SK-N-SH treated with all-trans-retinoic acid at 6 μM for 48 hours (cell line): ENCODE measurements around the gene ATP9A.

Experiments used
- ATAC-seq: fragments of 200-7000 bp; cut with Tn5 transposase; 3 replicates; pipeline ENCODE4 v1.9.1; 2020; ENCODE audit warnings: mild to moderate bottlenecking, moderate library complexity
- ARNTL ChIP-seq: fragments of 450-650 bp; formaldehyde crosslinking; IDR thresholded peaks from 2 replicates; pipeline ENCODE4 v1.5.0; 2020; ENCODE audit warnings: low read depth, mild to moderate bottlenecking, moderate library complexity, borderline replicate concordance
- CSDC2 ChIP-seq: fragments of 250-450 bp; sonication (Bioruptor Pico); IDR thresholded peaks from 2 replicates; pipeline ENCODE4 v1.5.0; 2020; ENCODE audit warnings: mild to moderate bottlenecking, moderate library complexity
- ISL1 ChIP-seq: fragments of 250-450 bp; sonication (Bioruptor Pico); IDR thresholded peaks from 2 replicates; pipeline ENCODE4 v2.1.2; 2022; ENCODE audit warnings: mild to moderate bottlenecking, moderate library complexity
- OSR1 ChIP-seq: fragments of 250-450 bp; sonication (Bioruptor Pico); IDR thresholded peaks from 2 replicates; pipeline ENCODE4 v1.8.0; 2022; ENCODE audit warnings: moderate library complexity, mild to moderate bottlenecking, inconsistent platforms
- PPARA ChIP-seq: fragments of 250-450 bp; sonication (Bioruptor Pico); IDR thresholded peaks from 2 replicates; pipeline ENCODE4 v1.5.0; 2020; ENCODE audit warnings: mild to moderate bottlenecking, borderline replicate concordance
- TOX ChIP-seq: fragments of 250-450 bp; sonication (Bioruptor Pico); IDR thresholded peaks from 2 replicates; pipeline ENCODE4 v1.8.0; 2021; ENCODE audit warnings: mild to moderate bottlenecking, moderate library complexity, borderline replicate concordance
- ZC3H10 ChIP-seq: fragments of 250-450 bp; sonication (Bioruptor Pico); IDR thresholded peaks from 2 replicates; pipeline ENCODE4 v1.5.1; 2021; ENCODE audit warnings: mild to moderate bottlenecking, moderate library complexity
- ZFP3 ChIP-seq: fragments of 250-450 bp; sonication (Bioruptor Pico); IDR thresholded peaks from 2 replicates; pipeline ENCODE4 v1.5.0; 2020; ENCODE audit warnings: mild to moderate bottlenecking, moderate library complexity
- ZFP30 ChIP-seq: fragments of 450-650 bp; formaldehyde crosslinking; IDR thresholded peaks from 2 replicates; pipeline ENCODE4 v1.5.0; 2022; ENCODE audit warnings: mild to moderate bottlenecking, moderate library complexity
- ZNF70 ChIP-seq: fragments of 450-650 bp; formaldehyde crosslinking; IDR thresholded peaks from 2 replicates; pipeline ENCODE4 v1.5.0; 2020; ENCODE audit warnings: mild to moderate bottlenecking, moderate library complexity
- TF ChIP-seq, protein P1 (sequence below): fragments of 250-450 bp; sonication (Bioruptor Pico); IDR thresholded peaks from 2 replicates; pipeline ENCODE4 v1.5.0; 2020; ENCODE audit warnings: mild to moderate bottlenecking, moderate library complexity
- TF ChIP-seq, protein P2 (sequence below): fragments of 250-450 bp; sonication (Bioruptor Pico); IDR thresholded peaks from 2 replicates; pipeline ENCODE4 v1.8.0; 2021; ENCODE audit warnings: low read depth, mild to moderate bottlenecking, moderate library complexity, borderline replicate concordance
- TF ChIP-seq, protein P3 (sequence below): fragments of 250-450 bp; sonication (Bioruptor Pico); IDR thresholded peaks from 2 replicates; pipeline ENCODE4 v1.8.0; 2020; ENCODE audit warnings: mild to moderate bottlenecking, moderate library complexity, borderline replicate concordance

The ATP9A gene

DNA sequence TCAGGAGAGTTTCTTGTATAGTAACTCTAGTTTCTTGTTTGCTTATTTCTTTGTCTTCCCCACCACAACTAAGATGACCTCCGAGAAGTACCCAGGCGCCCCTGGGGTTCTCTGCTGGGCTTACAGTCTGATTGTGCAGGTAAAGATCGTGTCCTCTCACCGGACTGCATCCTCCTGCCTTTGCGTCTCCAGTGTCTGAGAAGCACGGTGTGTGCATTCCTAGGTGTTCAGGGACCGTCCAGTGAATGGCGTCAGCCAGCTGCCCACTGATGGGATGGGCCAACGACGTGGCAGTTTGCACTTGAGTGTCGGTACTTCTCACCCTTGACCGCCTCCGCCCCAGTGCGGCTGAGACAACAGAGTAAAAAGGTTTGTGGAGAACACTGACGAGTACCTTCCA lies 169.6 kb downstream of the ATP9A start:
- ATAC-seq = no peak

DNA sequence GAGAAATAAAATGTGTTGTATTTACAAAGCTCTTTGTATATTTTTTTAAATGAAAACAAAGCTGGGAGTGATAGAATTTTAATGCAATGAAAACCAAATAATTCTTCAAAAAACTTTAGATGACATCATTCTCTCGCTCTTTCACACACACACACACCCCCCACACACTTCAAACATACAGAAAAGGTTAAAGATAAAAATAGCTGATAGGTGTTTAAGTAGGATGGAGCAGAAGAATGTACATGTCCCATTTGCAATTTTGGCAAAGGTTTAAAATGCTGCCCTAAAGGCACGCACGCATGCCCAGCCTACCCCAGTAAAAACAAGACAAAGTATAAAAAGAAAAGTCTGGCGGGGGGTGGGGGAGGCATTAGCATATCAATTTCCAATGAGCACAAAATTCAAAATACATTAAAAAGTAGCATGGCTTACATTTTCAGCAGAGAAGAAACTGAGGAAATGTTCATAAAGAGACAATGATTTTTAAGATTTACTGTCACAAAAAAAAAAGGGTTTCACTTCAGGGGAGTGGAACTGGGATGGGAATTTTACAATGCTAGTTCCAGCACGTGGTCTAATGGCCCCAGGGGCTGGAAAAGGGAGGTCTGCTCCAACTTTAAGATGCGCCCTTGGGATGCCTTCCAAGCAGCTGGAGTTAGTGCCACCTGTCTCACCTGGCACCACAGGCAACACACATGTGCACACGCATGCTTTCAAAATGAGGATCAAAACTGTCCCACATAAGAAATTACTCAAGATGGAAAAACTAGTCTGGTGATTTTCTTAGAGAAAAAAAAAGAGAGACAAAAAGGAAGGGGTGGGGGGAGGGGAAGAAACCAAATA lies 170.6 kb downstream of the ATP9A start:
- ATAC-seq = no peak
- TF ChIP-seq ARNTL (CRISPR knock-in tag) = no peak

More for the DNA sequence above, 169.6 kb downstream of the ATP9A start:
- TF ChIP-seq ZNF70 (CRISPR knock-in tag) (no peak), ISL1 (CRISPR knock-in tag) (no peak), OSR1 (CRISPR knock-in tag) (no peak)
- TF ChIP-seq, protein P1, sequence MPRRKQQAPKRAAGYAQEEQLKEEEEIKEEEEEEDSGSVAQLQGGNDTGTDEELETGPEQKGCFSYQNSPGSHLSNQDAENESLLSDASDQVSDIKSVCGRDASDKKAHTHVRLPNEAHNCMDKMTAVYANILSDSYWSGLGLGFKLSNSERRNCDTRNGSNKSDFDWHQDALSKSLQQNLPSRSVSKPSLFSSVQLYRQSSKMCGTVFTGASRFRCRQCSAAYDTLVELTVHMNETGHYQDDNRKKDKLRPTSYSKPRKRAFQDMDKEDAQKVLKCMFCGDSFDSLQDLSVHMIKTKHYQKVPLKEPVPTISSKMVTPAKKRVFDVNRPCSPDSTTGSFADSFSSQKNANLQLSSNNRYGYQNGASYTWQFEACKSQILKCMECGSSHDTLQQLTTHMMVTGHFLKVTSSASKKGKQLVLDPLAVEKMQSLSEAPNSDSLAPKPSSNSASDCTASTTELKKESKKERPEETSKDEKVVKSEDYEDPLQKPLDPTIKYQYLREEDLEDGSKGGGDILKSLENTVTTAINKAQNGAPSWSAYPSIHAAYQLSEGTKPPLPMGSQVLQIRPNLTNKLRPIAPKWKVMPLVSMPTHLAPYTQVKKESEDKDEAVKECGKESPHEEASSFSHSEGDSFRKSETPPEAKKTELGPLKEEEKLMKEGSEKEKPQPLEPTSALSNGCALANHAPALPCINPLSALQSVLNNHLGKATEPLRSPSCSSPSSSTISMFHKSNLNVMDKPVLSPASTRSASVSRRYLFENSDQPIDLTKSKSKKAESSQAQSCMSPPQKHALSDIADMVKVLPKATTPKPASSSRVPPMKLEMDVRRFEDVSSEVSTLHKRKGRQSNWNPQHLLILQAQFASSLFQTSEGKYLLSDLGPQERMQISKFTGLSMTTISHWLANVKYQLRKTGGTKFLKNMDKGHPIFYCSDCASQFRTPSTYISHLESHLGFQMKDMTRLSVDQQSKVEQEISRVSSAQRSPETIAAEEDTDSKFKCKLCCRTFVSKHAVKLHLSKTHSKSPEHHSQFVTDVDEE (CRISPR knock-in tag) = no peak
- TF ChIP-seq, protein P2, sequence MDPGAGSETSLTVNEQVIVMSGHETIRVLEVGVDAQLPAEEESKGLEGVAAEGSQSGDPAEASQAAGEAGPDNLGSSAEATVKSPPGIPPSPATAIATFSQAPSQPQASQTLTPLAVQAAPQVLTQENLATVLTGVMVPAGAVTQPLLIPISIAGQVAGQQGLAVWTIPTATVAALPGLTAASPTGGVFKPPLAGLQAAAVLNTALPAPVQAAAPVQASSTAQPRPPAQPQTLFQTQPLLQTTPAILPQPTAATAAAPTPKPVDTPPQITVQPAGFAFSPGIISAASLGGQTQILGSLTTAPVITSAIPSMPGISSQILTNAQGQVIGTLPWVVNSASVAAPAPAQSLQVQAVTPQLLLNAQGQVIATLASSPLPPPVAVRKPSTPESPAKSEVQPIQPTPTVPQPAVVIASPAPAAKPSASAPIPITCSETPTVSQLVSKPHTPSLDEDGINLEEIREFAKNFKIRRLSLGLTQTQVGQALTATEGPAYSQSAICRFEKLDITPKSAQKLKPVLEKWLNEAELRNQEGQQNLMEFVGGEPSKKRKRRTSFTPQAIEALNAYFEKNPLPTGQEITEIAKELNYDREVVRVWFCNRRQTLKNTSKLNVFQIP (CRISPR knock-in tag) = no peak

DNA sequence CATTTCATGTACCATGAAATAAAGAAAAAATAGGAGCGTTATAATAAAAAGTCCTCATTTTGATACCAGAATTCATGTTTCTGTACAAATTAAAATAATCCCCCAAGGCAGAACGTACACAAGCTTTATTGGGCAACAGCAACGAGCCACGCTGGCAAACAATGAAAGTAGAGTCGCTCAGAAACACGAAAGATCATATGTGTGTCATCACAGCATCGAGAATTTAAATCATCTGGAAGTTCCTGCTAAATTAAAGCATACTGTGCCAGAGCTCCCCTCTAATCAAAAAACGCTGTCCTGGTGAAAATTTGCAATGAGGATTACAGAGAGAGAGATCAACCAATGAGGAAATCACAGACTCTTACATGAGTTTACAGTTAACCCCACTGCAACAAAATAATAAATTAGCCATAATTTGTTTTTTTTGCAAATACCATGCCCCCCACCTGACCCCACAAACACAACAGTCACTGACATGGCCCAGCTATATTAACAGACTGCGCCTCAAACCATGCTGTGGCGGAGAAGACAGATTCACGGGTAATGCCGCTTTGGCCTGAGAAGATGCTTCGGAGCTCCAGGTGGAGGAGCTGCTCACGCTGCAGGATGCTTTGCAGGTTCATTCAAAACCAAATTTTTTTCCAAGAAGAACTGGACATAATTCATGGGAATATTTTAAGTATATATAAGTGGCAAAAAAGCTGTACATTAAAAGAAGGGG lies 171.4 kb downstream of the ATP9A start:
- no peak for ATAC-seq
- TF ChIP-seq CSDC2 = no peak
- no peak for TF ChIP-seq ZFP3
- no peak for TF ChIP-seq ZFP30 (CRISPR knock-in tag)
- no peak for TF ChIP-seq TOX
- no peak for TF ChIP-seq ZC3H10 (CRISPR knock-in tag)
- no peak for TF ChIP-seq PPARA (CRISPR knock-in tag)
- TF ChIP-seq, protein P1 (CRISPR knock-in tag) = no peak
- TF ChIP-seq, protein P3, sequence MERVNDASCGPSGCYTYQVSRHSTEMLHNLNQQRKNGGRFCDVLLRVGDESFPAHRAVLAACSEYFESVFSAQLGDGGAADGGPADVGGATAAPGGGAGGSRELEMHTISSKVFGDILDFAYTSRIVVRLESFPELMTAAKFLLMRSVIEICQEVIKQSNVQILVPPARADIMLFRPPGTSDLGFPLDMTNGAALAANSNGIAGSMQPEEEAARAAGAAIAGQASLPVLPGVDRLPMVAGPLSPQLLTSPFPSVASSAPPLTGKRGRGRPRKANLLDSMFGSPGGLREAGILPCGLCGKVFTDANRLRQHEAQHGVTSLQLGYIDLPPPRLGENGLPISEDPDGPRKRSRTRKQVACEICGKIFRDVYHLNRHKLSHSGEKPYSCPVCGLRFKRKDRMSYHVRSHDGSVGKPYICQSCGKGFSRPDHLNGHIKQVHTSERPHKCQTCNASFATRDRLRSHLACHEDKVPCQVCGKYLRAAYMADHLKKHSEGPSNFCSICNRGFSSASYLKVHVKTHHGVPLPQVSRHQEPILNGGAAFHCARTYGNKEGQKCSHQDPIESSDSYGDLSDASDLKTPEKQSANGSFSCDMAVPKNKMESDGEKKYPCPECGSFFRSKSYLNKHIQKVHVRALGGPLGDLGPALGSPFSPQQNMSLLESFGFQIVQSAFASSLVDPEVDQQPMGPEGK = no peak
- TF ChIP-seq ARNTL (CRISPR knock-in tag) = no peak
- TF ChIP-seq, protein P2 (CRISPR knock-in tag) = no peak
- no peak for TF ChIP-seq ISL1 (CRISPR knock-in tag)
- no peak for TF ChIP-seq OSR1 (CRISPR knock-in tag)
- TF ChIP-seq, all 23 proteins: peak for 0

DNA sequence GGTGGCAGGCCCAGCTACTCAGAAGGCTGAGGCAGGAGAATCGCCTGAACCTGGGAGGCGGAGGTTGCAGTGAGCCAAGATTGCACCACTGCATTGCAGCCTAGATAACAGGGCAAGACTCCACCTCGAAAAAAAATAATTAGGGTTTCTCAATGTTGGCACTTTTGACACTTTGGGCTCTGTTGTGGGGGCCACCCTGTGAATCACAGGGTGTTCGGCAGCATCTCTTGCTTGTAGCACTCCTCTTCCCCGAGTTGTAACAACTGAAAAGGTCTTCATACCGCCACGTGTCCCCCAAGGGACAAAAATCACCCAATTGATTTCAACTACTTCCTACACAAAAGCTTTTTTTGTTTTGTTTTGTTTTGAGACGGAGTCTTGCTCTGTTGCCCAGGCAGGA lies 172.4 kb downstream of the ATP9A start:
- no peak for ATAC-seq
- TF ChIP-seq CSDC2 = no peak
